ENCODE data around the gene PSMG4.

GRCh38 chr6:3291987-3292386 is 33.2 kb downstream of the PSMG4 start:
- TF ChIP-seq ZNF174 (tag by site-specific recombination; IDR thresholded peaks at IDR 0.05), result no peak
- TF ChIP-seq CTCF (tag by site-specific recombination; IDR thresholded peaks at IDR 0.05), result no peak
- no peak for TF ChIP-seq ZSCAN4 (tag by site-specific recombination; IDR thresholded peaks at IDR 0.05)
- no peak for TF ChIP-seq ZNF510 (tag by site-specific recombination; IDR thresholded peaks at IDR 0.05; ENCODE audit: insufficient replicate concordance)
- no peak for TF ChIP-seq ZBTB10 (tag by site-specific recombination; IDR thresholded peaks at IDR 0.05)

All from HEK293 (cell line).